CD4-positive, CD25-positive, alpha-beta regulatory T cell (primary cell): ENCODE measurements around the gene OGFOD2. TPM values are rescaled to one million over a fixed set of nuclear protein-coding genes. Genes with fewer than 3 reads are reported as not detected.
"Not testable (repeated sequence)": the region's sequence is repeated elsewhere in the genome, so short reads cannot be mapped to it uniquely, and the experiment has no call there.

Experiments
- ATAC-seq, 2 donors: fragments of 150-1000 bp; cut with Tn5 transposase; one replicate each; pipeline ENCODE4 v1.10.0; 2021; ENCODE audit warnings: low read depth in 2 of 2, moderate number of reproducible peaks in 2 of 2, moderate library complexity in 1 of 2
- DNase-seq, 3 donors: peaks; one replicate each; pipeline versions ENCODE4 v3.0.0 to v3.0.0-alpha.2; 2012 to 2022; ENCODE audit warnings: mixed read lengths in 1 of 3
- H3K27ac ChIP-seq: one replicate; pipeline ENCODE4 v1.7.0; 2013; ENCODE audit warnings: mild to moderate bottlenecking, low read length; ENCODE audit not compliant: insufficient read depth, poor library complexity, severe bottlenecking
- H3K27me3 ChIP-seq: one replicate; pipeline ENCODE4 v1.7.0; 2013; ENCODE audit warnings: low read length; ENCODE audit not compliant: control insufficient read depth, insufficient read depth
- H3K36me3 ChIP-seq: one replicate; pipeline ENCODE4 v1.7.0; 2013; ENCODE audit warnings: mild to moderate bottlenecking, low read length, moderate library complexity; ENCODE audit not compliant: control insufficient read depth, insufficient read depth
- H3K4me1 ChIP-seq: 2 replicates; pipeline ENCODE4 v1.7.0; 2013; ENCODE audit warnings: mild to moderate bottlenecking, low read length; ENCODE audit not compliant: insufficient read depth, control insufficient read depth, poor library complexity, severe bottlenecking
- H3K4me3 ChIP-seq: one replicate; pipeline ENCODE4 v1.7.0; 2013; ENCODE audit warnings: low read depth, mild to moderate bottlenecking, low read length, moderate library complexity
- H3K9me3 ChIP-seq, 2 experiments: 1 replicate in 1 of 2; 2 replicates in 1 of 2; pipeline ENCODE4 v1.7.0; 2013; ENCODE audit warnings: low read length in 2 of 2, mild to moderate bottlenecking in 1 of 2, moderate library complexity in 1 of 2; ENCODE audit not compliant: control insufficient read depth in 2 of 2
- H3K27ac Mint-ChIP-seq, 3 donors: one replicate each; pipeline ENCODE4 v1.8.0; 2020 to 2022; ENCODE audit warnings: mild to moderate bottlenecking in 3 of 3, mixed read lengths in 3 of 3, moderate library complexity in 2 of 3
- H3K27me3 Mint-ChIP-seq: one replicate; pipeline ENCODE4 v1.8.0; 2022; ENCODE audit warnings: mild to moderate bottlenecking, mixed read lengths
- H3K36me3 Mint-ChIP-seq: one replicate; pipeline ENCODE4 v1.8.0; 2020; ENCODE audit warnings: mixed read lengths
- H3K4me1 Mint-ChIP-seq, 4 donors: one replicate each; pipeline ENCODE4 v1.8.0; 2020 to 2022; ENCODE audit warnings: mixed read lengths in 4 of 4, mild to moderate bottlenecking in 1 of 4
- H3K4me3 Mint-ChIP-seq, 4 donors: one replicate each; pipeline ENCODE4 v1.8.0; 2020 to 2022; ENCODE audit warnings: mild to moderate bottlenecking in 4 of 4, mixed read lengths in 4 of 4, moderate library complexity in 3 of 4
- H3K9me3 Mint-ChIP-seq, 7 donors: one replicate each; pipeline ENCODE4 v1.8.0; 2020 to 2022; ENCODE audit warnings: mixed read lengths in 7 of 7, mild to moderate bottlenecking in 3 of 7, moderate library complexity in 2 of 7
- polyA plus RNA-seq, 4 donors: library from polyadenylated mRNA; unstranded; fragments of 300-500 nt; fragmentation: Illumina TruSeq; gene quantifications; one replicate each; pipeline ENCODE4 v1.2.3, GENCODE V29; 2021
- total RNA-seq: library from RNA; stranded (reverse); gene quantifications from one replicate; pipeline ENCODE4 v1.2.3, GENCODE V29; 2022

The OGFOD2 gene
- total and polyA plus RNA-seq, 5 donors from 2014 or later: 12.5 to 20.6 (median 14.3) TPM

GRCh38 chr12:123010110-123010509 lies 35.1 kb downstream of the OGFOD2 start:
- Histone ChIP-seq H3K4me3 (no peak overlapping the region), H3K4me1 (no peaks in the 10 kb centered on the region), H3K27me3 (no peaks in the 10 kb centered on the region), H3K27ac (no peak overlapping the region), H3K36me3 (peaks cover 59% of the 10 kb centered on the region), H3K9me3 (no peaks in the 10 kb centered on the region)
- Mint-ChIP-seq H3K27me3 (no peaks in the 10 kb centered on the region), H3K27ac (peak overlapping the region in 2 of 3 donors; percentile 76 to 87), H3K4me1 (peaks cover 0 to 6% (median 5%) of the 10 kb centered on the region in 4 donors), H3K4me3 (no peak overlapping the region), H3K9me3 (no peaks in the 10 kb centered on the region), H3K36me3 (peaks cover 24% of the 10 kb centered on the region)
- DNase-seq (no peak), ATAC-seq (no peak)

GRCh38 chr12:123010681-123011080 lies 35.6 kb downstream of the OGFOD2 start:
- Histone ChIP-seq H3K27me3 (no peaks in the 10 kb centered on the region), H3K4me1 (no peaks in the 10 kb centered on the region), H3K36me3 (peaks cover 59% of the 10 kb centered on the region), H3K4me3 (no peak overlapping the region), H3K27ac (no peak overlapping the region), H3K9me3 (no peaks in the 10 kb centered on the region)
- DNase-seq: no peak
- Mint-ChIP-seq H3K4me3 (no peak overlapping the region), H3K9me3 (no peaks in the 10 kb centered on the region), H3K4me1 (peaks cover 4 to 11% (median 8%) of the 10 kb centered on the region in 4 donors), H3K27ac (no peak overlapping the region), H3K27me3 (no peaks in the 10 kb centered on the region), H3K36me3 (peaks cover 24% of the 10 kb centered on the region)
- ATAC-seq: no peak

- Mint-ChIP-seq H3K36me3 (peaks cover 26% of the 10 kb centered on the region), H3K4me3 (no peak overlapping the region), H3K9me3 (no peaks in the 10 kb centered on the region), H3K4me1 (peaks cover 7 to 14% (median 11%) of the 10 kb centered on the region in 4 donors), H3K27me3 (no peaks in the 10 kb centered on the region), H3K27ac (no peak overlapping the region)
- ATAC-seq: no peak
- H3K9me3 ChIP-seq: no peaks in the 10 kb centered on the region
- H3K4me1 ChIP-seq: no peaks in the 10 kb centered on the region
- DNase-seq: no peak
- no peak overlapping the region for H3K27ac ChIP-seq
- no peaks in the 10 kb centered on the region for H3K27me3 ChIP-seq
- peaks cover 56% of the 10 kb centered on the region for H3K36me3 ChIP-seq
- H3K4me3 ChIP-seq: no peak overlapping the region
Observed at GRCh38 chr12:123011701-123012100, 36.7 kb downstream of the OGFOD2 start.

GRCh38 chr12:123013185-123014095 lies 38.4 kb downstream of the OGFOD2 start:
- H3K4me1 Mint-ChIP-seq: peaks cover 13 to 21% (median 17%) of the 10 kb centered on the region in 4 donors
- Histone ChIP-seq H3K9me3 (no peaks in the 10 kb centered on the region), H3K27me3 (no peaks in the 10 kb centered on the region), H3K4me1 (no peaks in the 10 kb centered on the region), H3K36me3 (peaks cover 45% of the 10 kb centered on the region), H3K4me3 (no peak overlapping the region), H3K27ac (no peak overlapping the region)
- ATAC-seq (no peak), DNase-seq (no peak)
- H3K27ac Mint-ChIP-seq: no peak overlapping the region
- H3K4me3 Mint-ChIP-seq: no peak overlapping the region
- no peaks in the 10 kb centered on the region for H3K27me3 Mint-ChIP-seq
- peaks cover 17% of the 10 kb centered on the region for H3K36me3 Mint-ChIP-seq
- H3K9me3 Mint-ChIP-seq: no peaks in the 10 kb centered on the region

GRCh38 chr12:123014473-123014872 lies 39.4 kb downstream of the OGFOD2 start:
- ATAC-seq, H3K9me3 ChIP-seq, H3K4me1 ChIP-seq, H3K9me3 Mint-ChIP-seq, H3K27me3 Mint-ChIP-seq, H3K4me3 ChIP-seq, H3K27ac ChIP-seq, H3K4me3 Mint-ChIP-seq, H3K27me3 ChIP-seq, DNase-seq: not testable (repeated sequence)
- Mint-ChIP-seq H3K36me3 (peaks cover 17% of the 10 kb centered on the region), H3K4me1 (peaks cover 14 to 27% (median 19%) of the 10 kb centered on the region in 4 donors), H3K27ac (peak overlapping the region in 1 of 3 donors; percentile 13)
- H3K36me3 ChIP-seq: peaks cover 38% of the 10 kb centered on the region

GRCh38 chr12:123017753-123018152 lies 42.7 kb downstream of the OGFOD2 start:
- Mint-ChIP-seq H3K27me3 (no peaks in the 10 kb centered on the region), H3K4me3 (no peak overlapping the region), H3K27ac (peak overlapping the region in 1 of 3 donors; percentile 38), H3K4me1 (peaks cover 14 to 43% (median 27%) of the 10 kb centered on the region in 4 donors), H3K9me3 (no peaks in the 10 kb centered on the region), H3K36me3 (peaks cover 10% of the 10 kb centered on the region)
- no peak for DNase-seq
- Histone ChIP-seq H3K27ac (no peak overlapping the region), H3K36me3 (peaks cover 10% of the 10 kb centered on the region), H3K27me3 (no peaks in the 10 kb centered on the region), H3K4me1 (no peaks in the 10 kb centered on the region), H3K4me3 (no peak overlapping the region), H3K9me3 (no peaks in the 10 kb centered on the region)
- no peak for ATAC-seq

GRCh38 chr12:123019841-123020138 lies 44.7 kb downstream of the OGFOD2 start:
- Histone ChIP-seq H3K4me1 (peaks cover 4% of the 10 kb centered on the region), H3K4me3 (no peak overlapping the region), H3K27ac (no peak overlapping the region), H3K9me3 (no peaks in the 10 kb centered on the region), H3K27me3 (no peaks in the 10 kb centered on the region), H3K36me3 (no peaks in the 10 kb centered on the region)
- Mint-ChIP-seq H3K4me1 (peaks cover 16 to 58% (median 39%) of the 10 kb centered on the region in 4 donors), H3K27ac (peak overlapping the region; percentile 15 to 89 (median 63)), H3K9me3 (no peaks in the 10 kb centered on the region), H3K4me3 (no peak overlapping the region), H3K27me3 (no peaks in the 10 kb centered on the region), H3K36me3 (peaks cover 5% of the 10 kb centered on the region)
- DNase-seq (no peak), ATAC-seq (no peak)
